ENCODE data around the gene RPS6KA2.
"Not testable (repeated sequence)": the region's sequence is repeated elsewhere in the genome, so short reads cannot be mapped to it uniquely, and the experiment has no call there.

The RPS6KA2 gene

GRCh38 chr6:166387098-166387497, 240.0 kb downstream of the RPS6KA2 start:
- DNase-seq = not testable (repeated sequence)

- DNase-seq = no peak
Observed at GRCh38 chr6:166386111-166386510, 240.9 kb downstream of the RPS6KA2 start.

- DNase-seq = not testable (repeated sequence)
Observed at GRCh38 chr6:166383802-166384363, 243.2 kb downstream of the RPS6KA2 start.

GRCh38 chr6:166382933-166383801, 243.9 kb downstream of the RPS6KA2 start, which contains the start of gene MPC1:
Gene MPC1 (minus strand): TSS chr6:166382940. CDS start chr6:166382876, 64 bp downstream.
- peak; percentile 84 to 95 (median 88) for DNase-seq

GRCh38 chr6:166382500-166382932, 244.5 kb downstream of the RPS6KA2 start:
- peak in 1 of 5 donors; percentile 10 for DNase-seq

- peak; percentile 24 to 70 (median 50) for DNase-seq
Observed at GRCh38 chr6:166381733-166382499, 245.1 kb downstream of the RPS6KA2 start.

GRCh38 chr6:166381381-166381732, 245.7 kb downstream of the RPS6KA2 start:
- no peak for DNase-seq

GRCh38 chr6:166379800-166380199, 247.3 kb downstream of the RPS6KA2 start:
- DNase-seq = no peak

GRCh38 chr6:166379103-166379586, 247.9 kb downstream of the RPS6KA2 start:
- DNase-seq = no peak

- DNase-seq = no peak
Observed at GRCh38 chr6:166377721-166378120, 249.3 kb downstream of the RPS6KA2 start.

GRCh38 chr6:166375013-166375412, 252.0 kb downstream of the RPS6KA2 start:
- DNase-seq = no peak

GRCh38 chr6:166370489-166370888, 256.6 kb downstream of the RPS6KA2 start:
- no peak for DNase-seq

- no peak for DNase-seq
Observed at GRCh38 chr6:166369782-166370181, 257.3 kb downstream of the RPS6KA2 start.

- DNase-seq = no peak
Observed at GRCh38 chr6:166366921-166367320, 260.1 kb downstream of the RPS6KA2 start.

GRCh38 chr6:166365806-166366205, 261.2 kb downstream of the RPS6KA2 start:
- DNase-seq = no peak

GRCh38 chr6:166365221-166365620, 261.8 kb downstream of the RPS6KA2 start:
- DNase-seq = no peak

- no peak for DNase-seq
Observed at GRCh38 chr6:166364456-166364855, 262.6 kb downstream of the RPS6KA2 start.

GRCh38 chr6:166362427-166362826, 264.6 kb downstream of the RPS6KA2 start:
- not testable (repeated sequence) for DNase-seq

GRCh38 chr6:166361077-166361429, 266.0 kb downstream of the RPS6KA2 start:
- DNase-seq = no peak

- DNase-seq = no peak
Observed at GRCh38 chr6:166360243-166361076, 266.6 kb downstream of the RPS6KA2 start.
